IMR-90 (cell line): Measurements from ENCODE around the gene EXD2. TPM values are rescaled to one million over a fixed set of nuclear protein-coding genes. Genes with fewer than 3 reads are reported as not detected.

Experiments used
- ATAC-seq: fragments of 200-7000 bp; cut with Tn5 transposase; 2 replicates; pipeline ENCODE4 v1.9.1; 2020; ENCODE audit warnings: low read depth, mild to moderate bottlenecking, moderate library complexity
- BruUV-seq: library from RNA; stranded (reverse); fragments of 400-500 nt; replicated peaks from 2 replicates; lab custom pipeline; 2021; lab: Mats Ljungman, UMichigan
- CTCF ChIA-PET: fragments of 300-600 bp; formaldehyde crosslinking; extraction: SDS; loops from one replicate; lab custom pipeline; 2021; ENCODE audit warnings: antibody characterized with exemption; lab: Yijun Ruan, JAX
- POLR2A ChIA-PET: fragments of 300-600 bp; sonication (Branson Sonifier 250); formaldehyde crosslinking; loops from one replicate; lab custom pipeline; 2022; ENCODE audit warnings: antibody characterized with exemption; ENCODE audit not compliant: unreplicated experiment; lab: Charles Lee
- DNase-seq: peaks from one replicate; pipeline ENCODE4 v3.0.0; 2013
- H2AFZ ChIP-seq: replicated peaks from 2 replicates; pipeline ENCODE3; 2013; ENCODE audit warnings: low read length, mild to moderate bottlenecking; ENCODE audit not compliant: poor library complexity
- H2AK5ac ChIP-seq: 2 replicates; pipeline ENCODE4 v1.6.1; 2013; ENCODE audit warnings: low read depth, low read length, inconsistent platforms
- H2AK9ac ChIP-seq: replicated peaks from 2 replicates; pipeline ENCODE3; 2013; ENCODE audit warnings: mild to moderate bottlenecking, low read depth, low read length, moderate library complexity; ENCODE audit not compliant: poor library complexity
- H2BK120ac ChIP-seq: 2 replicates; pipeline ENCODE4 v1.6.1; 2013; ENCODE audit warnings: low read depth, low read length, inconsistent platforms
- H2BK15ac ChIP-seq: 3 replicates; pipeline ENCODE4 v1.6.1; 2013; ENCODE audit warnings: low read depth, low read length, inconsistent platforms
- H2BK20ac ChIP-seq: 2 replicates; pipeline ENCODE4 v1.6.1; 2013; ENCODE audit warnings: low read depth, mild to moderate bottlenecking, inconsistent platforms, low read length, moderate library complexity
- H2BK5ac ChIP-seq: 2 replicates; pipeline ENCODE4 v1.6.1; 2013; ENCODE audit warnings: mild to moderate bottlenecking, low read depth, low read length, inconsistent platforms; ENCODE audit not compliant: poor library complexity, severe bottlenecking
- H3K14ac ChIP-seq: replicated peaks from 2 replicates; pipeline ENCODE4 v1.6.1; 2013; ENCODE audit warnings: low read depth, low read length, inconsistent platforms
- H3K18ac ChIP-seq: 2 replicates; pipeline ENCODE4 v1.6.1; 2013; ENCODE audit warnings: low read depth, low read length, control low read depth
- H3K23ac ChIP-seq: 2 replicates; pipeline ENCODE4 v1.6.1; 2013; ENCODE audit warnings: low read depth, low read length, inconsistent platforms
- H3K27ac ChIP-seq: 2 replicates; pipeline ENCODE4 v1.5.1; 2013; ENCODE audit warnings: mild to moderate bottlenecking, control low read depth, low read length; ENCODE audit not compliant: insufficient read depth
- H3K27me3 ChIP-seq: 2 replicates; pipeline ENCODE4 v1.6.1; 2013; ENCODE audit warnings: low read length; ENCODE audit not compliant: control insufficient read depth, insufficient read depth
- H3K36me3 ChIP-seq: 2 replicates; pipeline ENCODE4 v1.6.1; 2013; ENCODE audit warnings: low read length, mixed read lengths; ENCODE audit not compliant: control insufficient read depth, insufficient read depth
- H3K4ac ChIP-seq: 2 replicates; pipeline ENCODE4 v1.6.1; 2013; ENCODE audit warnings: low read depth, low read length, inconsistent platforms
- H3K4me1 ChIP-seq: 2 replicates; pipeline ENCODE4 v1.6.1; 2013; ENCODE audit warnings: low read length, mixed read lengths; ENCODE audit not compliant: control insufficient read depth, insufficient read depth
- H3K4me2 ChIP-seq: 2 replicates; pipeline ENCODE4 v1.6.1; 2013; ENCODE audit warnings: low read depth, mild to moderate bottlenecking, control low read depth, low read length, moderate library complexity
- H3K4me3 ChIP-seq: 2 replicates; pipeline ENCODE4 v1.5.1; 2013; ENCODE audit warnings: low read depth, mild to moderate bottlenecking, control low read depth, low read length, moderate library complexity; ENCODE audit not compliant: insufficient read depth
- H3K56ac ChIP-seq: 2 replicates; pipeline ENCODE4 v1.6.1; 2013; ENCODE audit warnings: low read length, inconsistent platforms; ENCODE audit not compliant: insufficient read depth; ENCODE audit errors: extremely low read depth
- H3K79me1 ChIP-seq, 2 experiments: 2 replicates each; pipeline ENCODE4 v1.6.1; 2013; ENCODE audit warnings: low read length in 2 of 2, inconsistent platforms in 1 of 2, low read depth in 1 of 2
- H3K9ac ChIP-seq: 2 replicates; pipeline ENCODE4 v1.6.1; 2013; ENCODE audit warnings: low read depth, low read length, control low read depth
- H3K9me1 ChIP-seq: 2 replicates; pipeline ENCODE4 v1.6.1; 2013; ENCODE audit warnings: low read length, inconsistent platforms; ENCODE audit not compliant: insufficient read depth
- H3K9me3 ChIP-seq: 2 replicates; pipeline ENCODE4 v1.6.1; 2013; ENCODE audit warnings: low read length; ENCODE audit not compliant: control insufficient read depth, insufficient read depth
- H4K20me1 ChIP-seq: 2 replicates; pipeline ENCODE4 v1.6.1; 2013; ENCODE audit warnings: low read length, inconsistent platforms; ENCODE audit not compliant: insufficient read depth
- H4K5ac ChIP-seq: 2 replicates; pipeline ENCODE4 v1.6.1; 2013; ENCODE audit warnings: mild to moderate bottlenecking, low read depth, low read length, control low read depth
- H4K8ac ChIP-seq, 2 experiments: 2 replicates each; pipeline ENCODE4 v1.6.1; 2013; ENCODE audit warnings: low read depth in 2 of 2, low read length in 2 of 2, control low read depth in 1 of 2, inconsistent platforms in 1 of 2
- H4K91ac ChIP-seq: 2 replicates; pipeline ENCODE4 v1.6.1; 2013; ENCODE audit warnings: low read depth, low read length, inconsistent platforms; ENCODE audit not compliant: insufficient read depth
- CEBPB ChIP-seq: IDR thresholded peaks from 2 replicates; pipeline ENCODE4 v1.6.1; 2012; ENCODE audit warnings: low read depth, low read length, improper control_type of control experiment
- CHD1 ChIP-seq: IDR thresholded peaks from 2 replicates; pipeline ENCODE4 v1.6.1; 2012; ENCODE audit warnings: low read depth, low read length, improper control_type of control experiment
- MAZ ChIP-seq: IDR thresholded peaks from 2 replicates; pipeline ENCODE4 v1.6.1; 2012; ENCODE audit warnings: low read depth, mild to moderate bottlenecking, low read length, improper control_type of control experiment, moderate library complexity, borderline replicate concordance
- SMC3 ChIP-seq: fragments of 150-350 bp; IDR thresholded peaks from 2 replicates; pipeline ENCODE4 v1.6.1; 2016; ENCODE audit warnings: low read depth, mild to moderate bottlenecking, antibody characterized with exemption, low read length, moderate library complexity
- WGBS, 2 experiments: methylation state at CpG; one replicate each; pipeline versions ENCODE4 v1.1.5 to v1.1.7; 2013; ENCODE audit warnings: missing lambda C conversion rate in 2 of 2; ENCODE audit not compliant: insufficient read length in 1 of 2; ENCODE audit errors: extremely low coverage in 2 of 2; 5-methylcytosine and 5-hydroxymethylcytosine counted together
- dilution Hi-C: fragments of 300-500 bp; cut with HindIII; formaldehyde crosslinking; loops from one replicate; pipeline ENCODE4 v1.14.3; 2018; ENCODE audit warnings: low sequenced_read_pairs; ENCODE audit not compliant: unreplicated experiment
- in situ Hi-C: fragments of 300-500 bp; cut with MboI; formaldehyde crosslinking; loops from 3 replicates; pipeline ENCODE4 v1.14.3; 2019; ENCODE audit warnings: low sequenced_read_pairs, inconsistent platforms, mixed read lengths
- intact Hi-C: fragments of 100-400 bp; cut with micrococcal nuclease; formaldehyde crosslinking; loops from 2 replicates; pipeline ENCODE4 v1.10.0; 2022
- polyA plus RNA-seq, 3 experiments: library from polyadenylated mRNA; depleted of rRNA; stranded (reverse); fragments of >200 nt; gene quantifications; 2 replicates each; pipeline ENCODE4 v1.2.3, GENCODE V29; 2012; ENCODE audit warnings: low replicate concordance in 1 of 3
- total RNA-seq: library from RNA; depleted of rRNA; stranded (reverse); fragments of >200 nt; gene quantifications from 2 replicates; pipeline ENCODE4 v1.2.3, GENCODE V29; 2012
- TF ChIP-seq, protein P1 (sequence below): fragments of 150-350 bp; IDR thresholded peaks from 2 replicates; pipeline ENCODE4 v1.6.1; 2016; ENCODE audit warnings: low read depth, mild to moderate bottlenecking, low read length, moderate library complexity, borderline replicate concordance
- TF ChIP-seq, protein P2 (sequence below): conservative IDR thresholded peaks from 2 replicates; pipeline ENCODE4 v1.5.1; 2012; ENCODE audit warnings: mild to moderate bottlenecking, low read depth, low read length, improper control_type of control experiment

Gene EXD2
- total and polyA plus RNA-seq, 2 of the 4 experiments (the other 2 are of a cell fraction): 11.0 to 13.3 TPM

- no peak overlapping the region for H4K91ac ChIP-seq
- no peaks in the 10 kb centered on the region for H3K9me3 ChIP-seq
- no peak overlapping the region for H3K56ac ChIP-seq
- in situ Hi-C loops (no loop called here), intact Hi-C loops (no loop called here), dilution Hi-C loops (no loop called here)
- no peak overlapping the region for H2AK5ac ChIP-seq
- ChIA-PET CTCF (interaction anchor here (0.6 kb wide), 1 partner anchor 66 kb away, joined by 4 read pairs; no protein-coding TSS in a partner anchor), POLR2A (no interaction called here)
- no peak overlapping the region for H3K14ac ChIP-seq
- no peak overlapping the region for H3K27ac ChIP-seq
- no peaks in the 10 kb centered on the region for H4K20me1 ChIP-seq
- ATAC-seq (no peak), DNase-seq (no peak)
- no peak overlapping the region for H3K4me3 ChIP-seq
- H3K18ac ChIP-seq: no peak overlapping the region
- no peak overlapping the region for H2AK9ac ChIP-seq
- no peak overlapping the region for H2AFZ ChIP-seq
- no peak overlapping the region for H3K9ac ChIP-seq
- H3K79me1 ChIP-seq: no peaks in the 10 kb centered on the region
- no peak overlapping the region for H3K4me2 ChIP-seq
- no peak overlapping the region for H2BK120ac ChIP-seq
- H2BK15ac ChIP-seq: no peak overlapping the region
- H2BK20ac ChIP-seq: no peak overlapping the region
- 100% methylated on average over 1 of the region's 4 CpGs; no CpG with 5 or more reads in 1 of the 2 experiments for WGBS, 2 experiments
- H3K36me3 ChIP-seq: peaks cover 28% of the 10 kb centered on the region
- no peak overlapping the region for H4K5ac ChIP-seq
- H3K4ac ChIP-seq: no peak overlapping the region
- no TSS peak for BruUV-seq
- no peaks in the 10 kb centered on the region for H3K9me1 ChIP-seq
- no peak overlapping the region for H3K23ac ChIP-seq
- H2BK5ac ChIP-seq: no peak overlapping the region
- no peak overlapping the region for H4K8ac ChIP-seq
- no peaks in the 10 kb centered on the region for H3K4me1 ChIP-seq
- H3K27me3 ChIP-seq: no peaks in the 10 kb centered on the region
- TF ChIP-seq CHD1 (no peak), MAZ (no peak), CEBPB (no peak), SMC3 (no peak)
- TF ChIP-seq, protein P1, sequence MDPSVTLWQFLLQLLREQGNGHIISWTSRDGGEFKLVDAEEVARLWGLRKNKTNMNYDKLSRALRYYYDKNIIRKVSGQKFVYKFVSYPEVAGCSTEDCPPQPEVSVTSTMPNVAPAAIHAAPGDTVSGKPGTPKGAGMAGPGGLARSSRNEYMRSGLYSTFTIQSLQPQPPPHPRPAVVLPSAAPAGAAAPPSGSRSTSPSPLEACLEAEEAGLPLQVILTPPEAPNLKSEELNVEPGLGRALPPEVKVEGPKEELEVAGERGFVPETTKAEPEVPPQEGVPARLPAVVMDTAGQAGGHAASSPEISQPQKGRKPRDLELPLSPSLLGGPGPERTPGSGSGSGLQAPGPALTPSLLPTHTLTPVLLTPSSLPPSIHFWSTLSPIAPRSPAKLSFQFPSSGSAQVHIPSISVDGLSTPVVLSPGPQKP: no peak
- TF ChIP-seq, protein P2, sequence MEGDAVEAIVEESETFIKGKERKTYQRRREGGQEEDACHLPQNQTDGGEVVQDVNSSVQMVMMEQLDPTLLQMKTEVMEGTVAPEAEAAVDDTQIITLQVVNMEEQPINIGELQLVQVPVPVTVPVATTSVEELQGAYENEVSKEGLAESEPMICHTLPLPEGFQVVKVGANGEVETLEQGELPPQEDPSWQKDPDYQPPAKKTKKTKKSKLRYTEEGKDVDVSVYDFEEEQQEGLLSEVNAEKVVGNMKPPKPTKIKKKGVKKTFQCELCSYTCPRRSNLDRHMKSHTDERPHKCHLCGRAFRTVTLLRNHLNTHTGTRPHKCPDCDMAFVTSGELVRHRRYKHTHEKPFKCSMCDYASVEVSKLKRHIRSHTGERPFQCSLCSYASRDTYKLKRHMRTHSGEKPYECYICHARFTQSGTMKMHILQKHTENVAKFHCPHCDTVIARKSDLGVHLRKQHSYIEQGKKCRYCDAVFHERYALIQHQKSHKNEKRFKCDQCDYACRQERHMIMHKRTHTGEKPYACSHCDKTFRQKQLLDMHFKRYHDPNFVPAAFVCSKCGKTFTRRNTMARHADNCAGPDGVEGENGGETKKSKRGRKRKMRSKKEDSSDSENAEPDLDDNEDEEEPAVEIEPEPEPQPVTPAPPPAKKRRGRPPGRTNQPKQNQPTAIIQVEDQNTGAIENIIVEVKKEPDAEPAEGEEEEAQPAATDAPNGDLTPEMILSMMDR: no peak
Measured at GRCh38 chr14:69238883-69239282, 47.6 kb downstream of the EXD2 start.
